Spleen (tissue), 7 donors: Measurements from ENCODE around the gene RTN4RL2.

Experiments used
- CTCF ChIP-seq, 11 experiments: fragments of 200-600 bp in 7 of 11; fragments of 450-650 bp in 4 of 11; sonication (generic) in 4 of 11; IDR thresholded peaks in 8 of 11; conservative IDR thresholded peaks in 3 of 11; 1 replicate in 7 of 11; 2 replicates in 4 of 11; pipeline versions ENCODE4 v1.4.0 to v1.8.0; 2016 to 2021; ENCODE audit warnings: antibody characterized with exemption in 11 of 11, inconsistent platforms in 4 of 11, mild to moderate bottlenecking in 1 of 11
- POLR2A ChIP-seq, 3 donors: fragments of 450-650 bp; IDR thresholded peaks; one replicate each; pipeline ENCODE4 v1.5.1; 2017; ENCODE audit warnings: antibody characterized with exemption in 3 of 3, mild to moderate bottlenecking in 1 of 3
- POLR2AphosphoS5 ChIP-seq, 3 donors: sonication (generic); formaldehyde crosslinking; IDR thresholded peaks; one replicate each; pipeline ENCODE4 v1.5.1; 2017; ENCODE audit warnings: antibody characterized with exemption in 3 of 3
- donor health status: DM: no; HTN: no; CAD: no; lungs with moderate emphysema.
- donor health status: DM: no; HTN: no; CAD: no.
- donor health status: DM: no; HTN: no; CAD: no.

GRCh38 chr11:57469268-57469667 is 8.9 kb downstream of the RTN4RL2 start:
- TF ChIP-seq POLR2A (IDR thresholded peaks at IDR 0.05) (no peak), CTCF (IDR thresholded peaks at IDR 0.05 in 8 of 11, conservative IDR thresholded peaks at IDR 0.05 in 3 of 11) (no peak), POLR2AphosphoS5 (IDR thresholded peaks at IDR 0.05) (no peak)
